ENCODE data around the gene RXRA. TPM values are rescaled to one million over a fixed set of nuclear protein-coding genes. Genes with fewer than 3 reads are reported as not detected.

The RXRA gene
- polyA plus RNA-seq, 1 experiment, result 5.3 TPM

GRCh38 chr9:134366223-134367031 lies 40.2 kb downstream of the RXRA start:
- no peaks in the 10 kb centered on the region for H3K27me3 ChIP-seq (ENCODE audit: control insufficient read depth, insufficient read depth, low read length)
- peak overlapping the region; percentile 68 for H3K27ac ChIP-seq (ENCODE audit: low read depth, low read length)
- no peak for TF ChIP-seq CTCF (IDR thresholded peaks at IDR 0.05; ENCODE audit: low read depth, low read length)
- ChIA-PET CTCF (interaction anchor here (1.2 to 1.3 kb wide), 2 partner anchors 76 to 195 kb away, joined by 4 read pairs; no protein-coding TSS in a partner anchor), POLR2A (interaction anchor here (0.7 to 1.2 kb wide), 5 partner anchors 9 to 1685 kb away, joined by 3 to 7 read pairs (median 5); partner anchors contain the start of gene RNU6ATAC)
- H3K9me3 ChIP-seq (ENCODE audit: control insufficient read depth, insufficient read depth, low read length), result no peaks in the 10 kb centered on the region; the same call in 1 of the 2 replicates
- DNase-seq (ENCODE audit: low read depth, low spot score), result peak; percentile 61
- peak overlapping the region; percentile 4; the same call in 1 of the 2 replicates for H3K4me3 ChIP-seq (ENCODE audit: low read depth, low read length)

GRCh38 chr9:134367061-134367460 lies 40.8 kb downstream of the RXRA start:
- H3K4me3 ChIP-seq (ENCODE audit: low read depth, low read length), result no peak overlapping the region
- TF ChIP-seq CTCF (IDR thresholded peaks at IDR 0.05; ENCODE audit: low read depth, low read length), result no peak
- no peak for DNase-seq (ENCODE audit: low read depth, low spot score)
- ChIA-PET CTCF (interaction anchor here (1.2 to 1.3 kb wide), 2 partner anchors 76 to 196 kb away, joined by 4 read pairs; no protein-coding TSS in a partner anchor), POLR2A (interaction anchor here (0.7 to 1.2 kb wide), 3 partner anchors 39 to 202 kb away, joined by 3 to 7 read pairs (median 5); partner anchors contain the start of gene RNU6ATAC)
- H3K27me3 ChIP-seq (ENCODE audit: control insufficient read depth, insufficient read depth, low read length), result no peaks in the 10 kb centered on the region
- no peaks in the 10 kb centered on the region; the same call in 1 of the 2 replicates for H3K9me3 ChIP-seq (ENCODE audit: control insufficient read depth, insufficient read depth, low read length)
- no peak overlapping the region for H3K27ac ChIP-seq (ENCODE audit: low read depth, low read length)

- CTCF ChIA-PET, result no interaction called here
- no peak for DNase-seq (ENCODE audit: low read depth, low spot score)
Measured at GRCh38 chr9:134367791-134368490, 41.7 kb downstream of the RXRA start.

GRCh38 chr9:134368571-134368970 lies 42.3 kb downstream of the RXRA start:
- no peak for DNase-seq (ENCODE audit: low read depth, low spot score)
- no peak for TF ChIP-seq CTCF (IDR thresholded peaks at IDR 0.05; ENCODE audit: low read depth, low read length)
- Histone ChIP-seq H3K4me3 (ENCODE audit: low read depth, low read length) (no peak overlapping the region), H3K27me3 (ENCODE audit: control insufficient read depth, insufficient read depth, low read length) (no peaks in the 10 kb centered on the region), H3K27ac (ENCODE audit: low read depth, low read length) (no peak overlapping the region), H3K9me3 (ENCODE audit: control insufficient read depth, insufficient read depth, low read length) (no peaks in the 10 kb centered on the region; the same call in 1 of the 2 replicates)
- ChIA-PET POLR2A (no interaction called here), CTCF (no interaction called here)

More at GRCh38 chr9:134367791-134368490, 41.7 kb downstream of the RXRA start:
- no peak overlapping the region for H3K27ac ChIP-seq (ENCODE audit: low read depth, low read length)
- no peaks in the 10 kb centered on the region; the same call in 1 of the 2 replicates for H3K9me3 ChIP-seq (ENCODE audit: control insufficient read depth, insufficient read depth, low read length)
- no peak for TF ChIP-seq CTCF (IDR thresholded peaks at IDR 0.05; ENCODE audit: low read depth, low read length)
- no peaks in the 10 kb centered on the region for H3K27me3 ChIP-seq (ENCODE audit: control insufficient read depth, insufficient read depth, low read length)
- H3K4me3 ChIP-seq (ENCODE audit: low read depth, low read length), result no peak overlapping the region
- POLR2A ChIA-PET, result no interaction called here
